ENCODE data around the gene ARHGAP30.
"Not testable (repeated sequence)": the region's sequence is repeated elsewhere in the genome, so short reads cannot be mapped to it uniquely, and the experiment has no call there.

ARHGAP30 gene

DNA sequence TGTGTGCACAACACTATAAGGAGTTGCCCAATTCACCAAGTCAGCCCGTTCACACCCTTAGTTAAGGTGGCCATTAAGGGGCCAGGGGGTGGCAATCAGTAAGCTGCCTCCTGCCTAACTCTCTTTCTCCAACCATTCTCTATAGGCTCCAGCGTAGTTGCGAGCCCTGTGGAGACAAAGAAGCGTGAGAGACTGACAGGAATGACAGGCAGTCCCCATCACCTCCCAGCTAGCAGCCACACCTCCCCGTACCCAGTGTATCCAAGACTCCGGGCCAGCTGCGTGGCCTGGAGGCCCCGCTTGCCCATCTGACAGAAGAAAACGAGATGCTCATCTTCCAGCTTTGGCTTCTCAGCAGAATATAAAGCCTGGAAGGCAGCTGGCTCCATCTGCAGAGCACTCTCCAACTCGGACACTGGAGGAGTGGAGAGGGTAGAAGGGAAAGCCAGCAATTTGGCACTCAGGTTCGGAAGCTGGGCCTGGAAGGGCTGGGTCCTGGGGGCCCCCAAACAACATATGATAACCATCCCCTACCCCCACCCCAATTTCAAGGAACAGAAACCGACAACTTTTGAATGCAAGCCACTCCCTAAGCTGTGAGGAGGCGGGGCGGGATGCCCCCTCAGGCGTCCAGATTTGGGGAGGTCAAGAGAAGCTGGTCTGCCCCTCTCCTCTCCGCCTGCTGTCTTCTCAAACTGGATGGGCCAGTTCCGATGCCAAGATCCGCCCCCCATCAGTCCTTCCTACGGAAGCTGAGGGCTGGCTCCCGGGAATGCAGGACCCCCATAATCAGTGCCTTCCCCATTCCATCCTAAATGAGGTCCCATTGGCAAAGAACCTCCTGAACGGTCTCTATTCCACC is 31.8 kb downstream of the ARHGAP30 start:
- no peak for DNase-seq

- no peak for DNase-seq
Observed at GRCh38 chr1:161033751-161034150, 35.9 kb downstream of the ARHGAP30 start.

GRCh38 chr1:161032409-161032808 is 37.3 kb downstream of the ARHGAP30 start:
- DNase-seq, result no peak

- no peak for DNase-seq
Observed at GRCh38 chr1:161031874-161032273, 37.8 kb downstream of the ARHGAP30 start.

DNA sequence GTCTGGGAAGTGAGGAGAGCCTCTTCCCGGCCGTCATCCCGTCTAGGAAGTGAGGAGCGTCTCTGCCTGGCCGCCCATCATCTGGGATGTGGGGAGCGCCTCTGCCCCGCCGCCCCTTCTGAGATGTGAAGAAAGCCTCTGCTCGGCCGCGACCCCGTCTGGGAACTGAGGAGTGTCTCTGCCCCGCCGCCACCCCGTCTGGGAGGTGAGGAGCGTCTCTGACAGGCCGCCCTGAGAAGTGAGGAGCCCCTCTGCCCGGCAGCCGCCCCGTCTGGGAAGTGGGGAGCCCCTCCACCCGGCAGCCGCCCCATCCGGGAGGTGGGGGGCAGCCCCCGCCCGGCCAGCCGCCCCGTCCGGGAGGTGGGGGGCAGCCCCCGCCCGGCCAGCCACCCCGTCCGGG is 40.2 kb downstream of the ARHGAP30 start:
- DNase-seq, result not testable (repeated sequence)

DNA sequence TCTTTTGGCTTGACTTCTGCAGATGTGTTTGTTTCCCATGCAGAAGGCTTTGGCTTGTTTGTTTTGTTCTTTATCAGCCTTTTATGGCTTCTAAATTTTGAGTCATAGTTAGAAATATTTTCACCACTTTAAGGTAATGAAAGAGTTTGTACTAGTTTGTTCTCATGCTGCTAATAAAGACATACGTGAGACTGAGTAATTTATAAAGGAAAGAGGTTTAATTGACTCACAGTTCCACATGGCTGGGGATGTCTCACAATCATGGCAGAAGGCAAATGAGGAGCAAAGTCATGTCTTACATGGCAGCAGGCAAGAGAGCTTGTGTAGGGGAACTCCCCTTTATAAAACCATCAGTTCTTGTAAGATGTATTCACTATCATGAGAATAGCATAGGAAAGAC is 42.7 kb downstream of the ARHGAP30 start:
- not testable (repeated sequence) for DNase-seq

GRCh38 chr1:161022432-161022831 is 47.3 kb downstream of the ARHGAP30 start:
- not testable (repeated sequence) for DNase-seq

- no peak for DNase-seq
Observed at GRCh38 chr1:161021970-161022353, 47.7 kb downstream of the ARHGAP30 start.

- peak; percentile 88 for DNase-seq
Observed at GRCh38 chr1:161021165-161021969, 48.3 kb downstream of the ARHGAP30 start.

- DNase-seq, result peak; percentile 67
Observed at GRCh38 chr1:161020509-161021164, 49.1 kb downstream of the ARHGAP30 start, which contains the start of gene F11R. Gene F11R, minus strand, starts transcription at chr1:161021152. Its CDS starts 79 bp downstream, at chr1:161021073.

GRCh38 chr1:161019751-161020495 is 49.8 kb downstream of the ARHGAP30 start:
- no peak for DNase-seq

- not testable (repeated sequence) for DNase-seq
Observed at GRCh38 chr1:161019111-161019660, 50.5 kb downstream of the ARHGAP30 start.

GRCh38 chr1:161018631-161018930 is 51.1 kb downstream of the ARHGAP30 start:
- no peak for DNase-seq

GRCh38 chr1:161017756-161018630 is 51.7 kb downstream of the ARHGAP30 start:
- DNase-seq, result no peak

DNA sequence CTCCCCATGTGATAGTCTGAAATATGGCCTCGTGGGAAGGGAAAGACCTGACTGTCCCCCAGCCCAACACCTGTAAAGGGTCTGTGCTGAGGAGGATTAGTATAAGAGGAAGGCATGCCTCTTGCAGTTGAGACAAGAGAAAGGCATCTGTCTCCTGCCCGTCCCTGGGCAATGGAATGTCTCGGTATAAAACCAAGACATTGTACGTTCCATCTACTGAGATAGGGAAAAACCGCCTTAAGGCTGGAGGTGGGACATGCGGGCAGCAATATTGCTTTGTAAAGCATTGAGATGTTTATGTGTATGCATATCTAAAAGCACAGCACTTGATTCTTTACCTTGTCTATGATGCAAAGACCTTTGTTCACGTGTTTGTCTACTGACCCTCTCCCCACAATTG is 52.5 kb downstream of the ARHGAP30 start:
- not testable (repeated sequence) for DNase-seq

- DNase-seq, result not testable (repeated sequence)
Observed at GRCh38 chr1:161016683-161017082, 53.0 kb downstream of the ARHGAP30 start.

DNA sequence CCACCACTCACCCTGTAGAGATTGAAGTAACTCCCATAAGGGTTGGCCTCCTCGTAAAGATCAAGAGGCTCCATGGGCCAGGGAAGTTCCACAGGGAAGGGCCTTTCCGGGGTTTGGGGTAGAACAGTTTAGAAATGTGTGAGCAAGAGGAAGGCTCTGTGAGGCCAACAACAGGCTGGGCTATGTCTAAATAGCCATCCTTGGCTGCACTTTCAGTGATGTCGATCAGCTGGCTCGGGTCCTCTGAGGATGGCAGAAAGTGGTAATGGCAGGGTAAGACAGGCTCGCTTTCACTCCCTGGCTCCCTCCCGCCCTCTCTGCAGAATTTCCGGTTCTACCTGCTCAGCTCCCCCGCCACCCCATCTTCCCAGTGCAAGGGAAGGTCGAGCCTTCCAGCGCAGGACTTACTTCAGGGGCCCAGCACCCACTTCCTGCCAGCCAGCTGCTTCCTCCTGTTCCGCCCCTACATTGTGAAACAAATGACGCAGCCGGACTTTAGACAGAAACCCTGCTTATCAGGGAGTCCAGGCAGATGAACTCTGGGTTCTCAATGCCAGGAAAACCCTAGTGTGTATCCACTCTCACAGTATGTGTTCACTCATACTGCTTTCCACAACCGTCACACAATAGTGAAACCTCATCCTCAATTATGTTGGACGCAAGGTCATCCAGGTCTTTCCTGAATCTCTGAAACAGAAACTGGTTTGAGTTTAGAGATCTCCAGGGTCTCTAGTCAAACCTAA is 56.0 kb downstream of the ARHGAP30 start:
- peak; percentile 82 for DNase-seq

DNA sequence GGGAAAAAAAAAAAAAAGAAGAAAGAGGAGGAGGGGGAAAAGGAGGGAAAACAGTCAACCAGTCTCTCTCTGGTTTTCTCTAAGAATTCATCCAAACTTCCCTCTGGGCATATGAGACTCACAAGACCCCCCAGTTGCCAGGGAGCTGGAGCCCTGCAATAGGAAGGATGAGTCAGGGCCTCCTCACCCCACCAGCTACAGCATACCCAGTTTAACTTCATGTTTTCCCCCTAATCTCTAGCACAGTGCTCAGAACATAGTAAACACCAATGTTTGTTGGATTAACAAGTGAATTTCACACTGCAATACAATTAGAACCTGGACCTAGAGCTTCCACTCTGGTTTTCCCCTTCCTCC is 56.6 kb downstream of the ARHGAP30 start:
- DNase-seq, result no peak

GRCh38 chr1:161012420-161012819 is 57.3 kb downstream of the ARHGAP30 start:
- DNase-seq, result no peak

- no peak for DNase-seq
Observed at GRCh38 chr1:161009602-161010211, 60.0 kb downstream of the ARHGAP30 start.
